Endothelial cell (in vitro differentiated cells): Measurements from ENCODE around the gene CREB3L4. TPM values are rescaled to one million over a fixed set of nuclear protein-coding genes. Genes with fewer than 3 reads are reported as not detected.

ENCODE experiments used
- DNase-seq: peaks from one replicate; pipeline ENCODE4 v3.0.0; 2021; ENCODE audit warnings: low spot score
- H3K27ac Mint-ChIP-seq: one replicate; pipeline ENCODE4 v1.8.0; 2021; ENCODE audit warnings: mixed read lengths, inconsistent platforms; ENCODE audit not compliant: unreplicated experiment
- H3K27me3 Mint-ChIP-seq: one replicate; pipeline ENCODE4 v1.8.0; 2021; ENCODE audit warnings: mild to moderate bottlenecking, moderate library complexity, mixed read lengths, inconsistent platforms; ENCODE audit not compliant: unreplicated experiment
- H3K36me3 Mint-ChIP-seq: one replicate; pipeline ENCODE4 v1.8.0; 2021; ENCODE audit warnings: mild to moderate bottlenecking, low read depth, mixed read lengths, inconsistent platforms; ENCODE audit not compliant: unreplicated experiment
- H3K4me1 Mint-ChIP-seq: one replicate; pipeline ENCODE4 v1.8.0; 2021; ENCODE audit warnings: mild to moderate bottlenecking, mixed read lengths, inconsistent platforms; ENCODE audit not compliant: unreplicated experiment
- H3K4me3 Mint-ChIP-seq: one replicate; pipeline ENCODE4 v1.8.0; 2021; ENCODE audit warnings: mild to moderate bottlenecking, mixed read lengths, inconsistent platforms; ENCODE audit not compliant: unreplicated experiment
- H3K9me3 Mint-ChIP-seq: one replicate; pipeline ENCODE4 v1.8.0; 2021; ENCODE audit warnings: mixed read lengths, inconsistent platforms; ENCODE audit not compliant: unreplicated experiment
- CTCF ChIP-seq: fragments of 200-600 bp; sonication (generic); IDR thresholded peaks from one replicate; pipeline ENCODE4 v1.5.0; 2021; ENCODE audit warnings: antibody characterized with exemption; ENCODE audit not compliant: unreplicated experiment
- long read RNA-seq: library from polyadenylated mRNA; unstranded; transcript quantifications from one replicate; pipeline ENCODE4 v2.0.0, GENCODE V29; 2020; ENCODE audit not compliant: unreplicated experiment
- total RNA-seq: library from RNA; stranded (reverse); fragmentation: NEBNext Ultra II Directional; extraction: Animal tissue kit (Norgen Biotek cat#: 25700); gene quantifications from one replicate; pipeline ENCODE4 v1.2.1, GENCODE V29; 2021; ENCODE audit not compliant: unreplicated experiment

CREB3L4 gene
- total RNA-seq, result 13.2 TPM
- long read RNA-seq, transcript CREB3L4-205 (10 exons, 1,752 nt), result major isoform, 6 of 10 reads
- long read RNA-seq, partial matches to known transcripts, result 0 of 10 reads
- long read RNA-seq, other reads (novel, unspliced or antisense), result 3 of 10 reads

- peak; percentile 85 for DNase-seq
- H3K27ac Mint-ChIP-seq, result peak within 1 kb of the TSS; percentile 76
- TF ChIP-seq CTCF, result no peak
- peaks cover 50% of the 10 kb centered on the region for H3K4me1 Mint-ChIP-seq
- H3K36me3 Mint-ChIP-seq, result peaks cover 4% of the 10 kb centered on the region
- peaks cover 12% of the 10 kb centered on the region for H3K27me3 Mint-ChIP-seq
- H3K9me3 Mint-ChIP-seq, result no peaks in the 10 kb centered on the region
- peak within 1 kb of the TSS; percentile 90 for H3K4me3 Mint-ChIP-seq
Observed at GRCh38 chr1:153967107-153967999, at the start of gene CREB3L4. CREB3L4 (plus strand) TSS chr1:153967902; CDS start chr1:153968526, 624 bp downstream.

- Mint-ChIP-seq H3K27ac (peak overlapping the region; percentile 72), H3K4me3 (peak overlapping the region; percentile 93), H3K4me1 (peaks cover 27% of the 10 kb centered on the region), H3K36me3 (no peaks in the 10 kb centered on the region), H3K27me3 (peaks cover 4% of the 10 kb centered on the region), H3K9me3 (no peaks in the 10 kb centered on the region)
- no peak for TF ChIP-seq CTCF
- DNase-seq, result no peak
Observed at GRCh38 chr1:153919876-153920852, 47.5 kb upstream of the CREB3L4 start.

- Mint-ChIP-seq H3K36me3 (no peaks in the 10 kb centered on the region), H3K4me1 (peaks cover 27% of the 10 kb centered on the region), H3K4me3 (peak overlapping the region; percentile 93), H3K9me3 (no peaks in the 10 kb centered on the region), H3K27ac (peak overlapping the region; percentile 86), H3K27me3 (peaks cover 5% of the 10 kb centered on the region)
- DNase-seq, result no peak
- no peak for TF ChIP-seq CTCF
Observed at GRCh38 chr1:153921080-153921802, 46.5 kb upstream of the CREB3L4 start.

GRCh38 chr1:153921803-153922075 lies 46.0 kb upstream of the CREB3L4 start:
- Mint-ChIP-seq H3K27me3 (peaks cover 5% of the 10 kb centered on the region), H3K36me3 (no peaks in the 10 kb centered on the region), H3K27ac (peak overlapping the region; percentile 86), H3K9me3 (no peaks in the 10 kb centered on the region), H3K4me3 (peak overlapping the region; percentile 93), H3K4me1 (peaks cover 27% of the 10 kb centered on the region)
- no peak for DNase-seq
- no peak for TF ChIP-seq CTCF
